CD14-positive monocyte (primary cell): ENCODE results near the gene METTL17. TPM values are rescaled to one million over a fixed set of nuclear protein-coding genes. Genes with fewer than 3 reads are reported as not detected.

Experiments used
- DNase-seq, 3 donors: peaks; one replicate each; pipeline ENCODE4 v3.0.0-alpha.2; 2011 to 2022
- H2AFZ ChIP-seq: 2 replicates; pipeline ENCODE4 v1.6.0; 2012; ENCODE audit warnings: mild to moderate bottlenecking, low read depth, low read length, inconsistent platforms; ENCODE audit not compliant: insufficient read depth, poor library complexity, severe bottlenecking
- H3K27ac ChIP-seq, 2 donors: 1 replicate in 1 of 2; 2 replicates in 1 of 2; pipeline ENCODE4 v1.5.1; 2012 to 2013; ENCODE audit warnings: low read length in 2 of 2, control low read depth in 1 of 2, inconsistent platforms in 1 of 2, low read depth in 1 of 2, mild to moderate bottlenecking in 1 of 2
- H3K27me3 ChIP-seq, 2 donors: one replicate each; pipeline versions ENCODE4 v1.6.0 to v1.6.1; 2011 to 2013; ENCODE audit warnings: low read length in 2 of 2; ENCODE audit not compliant: control insufficient read depth in 2 of 2, insufficient read depth in 2 of 2
- H3K36me3 ChIP-seq, 2 donors: replicated peaks in 1 of 2; 1 replicate in 1 of 2; 2 replicates in 1 of 2; pipeline versions ENCODE4 v1.5.1 to v1.6.1; 2012 to 2013; ENCODE audit warnings: low read length in 2 of 2, control low read depth in 1 of 2, inconsistent platforms in 1 of 2, mild to moderate bottlenecking in 1 of 2; ENCODE audit not compliant: insufficient read depth in 2 of 2, control insufficient read depth in 1 of 2
- H3K4me1 ChIP-seq, 2 donors: 1 replicate in 1 of 2; 2 replicates in 1 of 2; pipeline versions ENCODE4 v1.5.1 to v1.6.1; 2012 to 2013; ENCODE audit warnings: low read length in 2 of 2, control low read depth in 1 of 2, inconsistent platforms in 1 of 2, mild to moderate bottlenecking in 1 of 2, moderate library complexity in 1 of 2; ENCODE audit not compliant: insufficient read depth in 2 of 2, control insufficient read depth in 1 of 2
- H3K4me2 ChIP-seq: replicated peaks from 2 replicates; pipeline ENCODE3; 2012; ENCODE audit warnings: low read length, moderate library complexity, mild to moderate bottlenecking; ENCODE audit not compliant: poor library complexity, severe bottlenecking; ENCODE audit errors: extremely low read depth
- H3K4me3 ChIP-seq, 3 experiments: fragments of 200-600 bp in 1 of 3; sonication (generic) in 1 of 3; replicated peaks in 1 of 3; 1 replicate in 2 of 3; 2 replicates in 1 of 3; pipeline ENCODE4 v1.5.1; 2011 to 2013; ENCODE audit warnings: low read length in 3 of 3, mild to moderate bottlenecking in 3 of 3, control low read depth in 2 of 3, low read depth in 2 of 3, inconsistent platforms in 1 of 3, moderate library complexity in 1 of 3
- H3K79me2 ChIP-seq: 2 replicates; pipeline ENCODE4 v1.6.0; 2012; ENCODE audit warnings: mild to moderate bottlenecking, control low read depth, inconsistent platforms, low read length, moderate library complexity; ENCODE audit not compliant: insufficient read depth
- H3K9ac ChIP-seq: 2 replicates; pipeline ENCODE4 v1.6.0; 2017; ENCODE audit warnings: low read length, mild to moderate bottlenecking; ENCODE audit not compliant: insufficient read depth, poor library complexity, severe bottlenecking
- H3K9me3 ChIP-seq, 2 donors: replicated peaks in 1 of 2; 1 replicate in 1 of 2; 2 replicates in 1 of 2; pipeline versions ENCODE4 v1.5.1 to v1.6.1; 2012 to 2013; ENCODE audit warnings: low read length in 2 of 2, control low read depth in 1 of 2; ENCODE audit not compliant: control insufficient read depth in 1 of 2, insufficient read depth in 1 of 2
- H4K20me1 ChIP-seq: 2 replicates; pipeline ENCODE4 v1.6.0; 2012; ENCODE audit warnings: mild to moderate bottlenecking, low read length, control low read depth, moderate library complexity; ENCODE audit not compliant: insufficient read depth
- H3K27ac Mint-ChIP-seq, 7 donors: one replicate each; pipeline ENCODE4 v1.8.0; 2020; ENCODE audit warnings: mild to moderate bottlenecking in 7 of 7, mixed read lengths in 7 of 7, moderate library complexity in 6 of 7, inconsistent platforms in 2 of 7
- H3K27me3 Mint-ChIP-seq, 3 donors: one replicate each; pipeline ENCODE4 v1.8.0; 2021 to 2022; ENCODE audit warnings: low read depth in 3 of 3, mild to moderate bottlenecking in 3 of 3, mixed read lengths in 3 of 3, moderate library complexity in 3 of 3, inconsistent platforms in 1 of 3
- H3K36me3 Mint-ChIP-seq, 2 donors: one replicate each; pipeline ENCODE4 v1.8.0; 2020; ENCODE audit warnings: mixed read lengths in 2 of 2, inconsistent platforms in 1 of 2, mild to moderate bottlenecking in 1 of 2
- H3K4me1 Mint-ChIP-seq: one replicate; pipeline ENCODE4 v1.8.0; 2020; ENCODE audit warnings: mild to moderate bottlenecking, mixed read lengths
- H3K4me3 Mint-ChIP-seq, 2 donors: one replicate each; pipeline ENCODE4 v1.8.0; 2020; ENCODE audit warnings: mild to moderate bottlenecking in 2 of 2, mixed read lengths in 2 of 2, moderate library complexity in 1 of 2
- H3K9me3 Mint-ChIP-seq, 7 donors: one replicate each; pipeline ENCODE4 v1.8.0; 2020 to 2022; ENCODE audit warnings: mixed read lengths in 7 of 7, mild to moderate bottlenecking in 6 of 7, moderate library complexity in 6 of 7, inconsistent platforms in 2 of 7
- WGBS: methylation state at CpG from one replicate; pipeline ENCODE4 v1.1.5; 2013; ENCODE audit warnings: missing lambda C conversion rate; ENCODE audit not compliant: insufficient coverage; 5-methylcytosine and 5-hydroxymethylcytosine counted together
- intact Hi-C, 2 donors: fragments of 100-400 bp; cut with micrococcal nuclease; formaldehyde crosslinking; loops; one replicate each; pipeline versions ENCODE4 v1.15.0 to v1.15.1; 2023
- polyA plus RNA-seq, 3 donors: library from polyadenylated mRNA; depleted of rRNA in 1 of 3; unstranded in 2 of 3; stranded (reverse) in 1 of 3; fragments of 300-500 nt in 2 of 3; fragments of >200 nt in 1 of 3; fragmentation: Illumina TruSeq in 2 of 3; gene quantifications; 1 replicate in 2 of 3; 2 replicates in 1 of 3; pipeline ENCODE4 v1.2.3, GENCODE V29; 2012 to 2021
- small RNA-seq: library from RNA; depleted of rRNA; stranded (forward); fragments of <200 nt; gene quantifications from one replicate; pipeline ENCODE3, GENCODE V24; 2012; ENCODE audit warnings: low read depth; ENCODE audit not compliant: insufficient read length
- TF ChIP-seq, protein P1 (sequence below): fragments of 200-600 bp; IDR thresholded peaks from one replicate; pipeline ENCODE4 v1.8.0; 2022; ENCODE audit warnings: antibody characterized with exemption, mild to moderate bottlenecking

The METTL17 gene
- polyA plus RNA-seq, 3 donors, result 20.1 to 137 (median 21.1) TPM

DNA sequence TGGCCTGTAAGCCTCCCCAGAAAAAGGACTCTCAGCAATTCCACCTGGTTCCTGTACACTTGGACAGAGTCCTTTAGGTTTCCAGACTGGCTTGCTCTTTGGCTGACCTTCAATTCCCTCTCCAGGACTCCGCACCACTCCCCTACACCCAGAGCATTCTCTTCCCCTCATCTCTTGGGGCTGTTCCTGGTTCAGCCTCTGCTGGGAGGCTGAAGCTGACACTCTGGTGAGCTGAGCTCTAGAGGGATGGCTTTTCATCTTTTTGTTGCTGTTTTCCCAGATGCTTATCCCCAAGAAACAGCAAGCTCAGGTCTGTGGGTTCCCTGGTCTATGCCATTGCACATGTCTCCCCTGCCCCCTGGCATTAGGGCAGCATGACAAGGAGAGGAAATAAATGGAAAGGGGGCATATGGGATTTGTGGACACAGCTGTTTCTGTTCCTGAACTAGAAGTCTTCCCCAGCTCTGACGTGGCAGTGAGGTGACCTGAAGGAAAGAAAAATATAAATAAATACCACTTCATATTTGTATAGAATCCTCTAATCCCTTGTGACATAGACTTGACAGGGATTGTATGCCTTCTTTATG, 53.7 kb downstream of the METTL17 start:
- intact Hi-C loops, result no loop called here
- H3K36me3 Mint-ChIP-seq, result no peaks in the 10 kb centered on the region
- H3K9me3 ChIP-seq, result no peaks in the 10 kb centered on the region
- peaks cover 2 to 42% of the 10 kb centered on the region in 2 donors for H3K27me3 ChIP-seq
- no peak overlapping the region for H2AFZ ChIP-seq
- H3K27ac ChIP-seq, result no peak overlapping the region
- no peak for DNase-seq
- no peaks in the 10 kb centered on the region for H3K4me1 ChIP-seq
- peak overlapping the region in 1 of 7 donors; percentile 21 for H3K27ac Mint-ChIP-seq
- TF ChIP-seq, protein P1, sequence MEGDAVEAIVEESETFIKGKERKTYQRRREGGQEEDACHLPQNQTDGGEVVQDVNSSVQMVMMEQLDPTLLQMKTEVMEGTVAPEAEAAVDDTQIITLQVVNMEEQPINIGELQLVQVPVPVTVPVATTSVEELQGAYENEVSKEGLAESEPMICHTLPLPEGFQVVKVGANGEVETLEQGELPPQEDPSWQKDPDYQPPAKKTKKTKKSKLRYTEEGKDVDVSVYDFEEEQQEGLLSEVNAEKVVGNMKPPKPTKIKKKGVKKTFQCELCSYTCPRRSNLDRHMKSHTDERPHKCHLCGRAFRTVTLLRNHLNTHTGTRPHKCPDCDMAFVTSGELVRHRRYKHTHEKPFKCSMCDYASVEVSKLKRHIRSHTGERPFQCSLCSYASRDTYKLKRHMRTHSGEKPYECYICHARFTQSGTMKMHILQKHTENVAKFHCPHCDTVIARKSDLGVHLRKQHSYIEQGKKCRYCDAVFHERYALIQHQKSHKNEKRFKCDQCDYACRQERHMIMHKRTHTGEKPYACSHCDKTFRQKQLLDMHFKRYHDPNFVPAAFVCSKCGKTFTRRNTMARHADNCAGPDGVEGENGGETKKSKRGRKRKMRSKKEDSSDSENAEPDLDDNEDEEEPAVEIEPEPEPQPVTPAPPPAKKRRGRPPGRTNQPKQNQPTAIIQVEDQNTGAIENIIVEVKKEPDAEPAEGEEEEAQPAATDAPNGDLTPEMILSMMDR, result no peak
- no peak overlapping the region for H3K4me2 ChIP-seq
- H3K36me3 ChIP-seq, result no peaks in the 10 kb centered on the region
- H3K79me2 ChIP-seq, result no peaks in the 10 kb centered on the region
- H3K4me1 Mint-ChIP-seq, result peaks cover 7% of the 10 kb centered on the region
- H3K9me3 Mint-ChIP-seq, result no peaks in the 10 kb centered on the region
- peaks cover 4 to 13% (median 11%) of the 10 kb centered on the region in 3 donors for H3K27me3 Mint-ChIP-seq
- no CpG with 5 or more reads among the region's 2 CpGs for WGBS
- no peaks in the 10 kb centered on the region for H4K20me1 ChIP-seq
- no peak overlapping the region for H3K4me3 ChIP-seq
- H3K4me3 Mint-ChIP-seq, result no peak overlapping the region
- H3K9ac ChIP-seq, result no peak overlapping the region

GRCh38 chr14:21043974-21044618, 54.3 kb downstream of the METTL17 start:
- 0% methylated on average over 1 of the region's 6 CpGs for WGBS
- intact Hi-C loops, result no loop called here

More at GRCh38 chr14:21043974-21044618, 54.3 kb downstream of the METTL17 start:
- Histone ChIP-seq H2AFZ (no peak overlapping the region), H3K9me3 (no peaks in the 10 kb centered on the region), H3K27ac (no peak overlapping the region), H3K9ac (no peak overlapping the region), H3K79me2 (no peaks in the 10 kb centered on the region), H3K4me2 (no peak overlapping the region), H3K36me3 (no peaks in the 10 kb centered on the region), H4K20me1 (no peaks in the 10 kb centered on the region), H3K4me1 (no peaks in the 10 kb centered on the region), H3K4me3 (no peak overlapping the region), H3K27me3 (peaks cover 2 to 48% of the 10 kb centered on the region in 2 donors)
- Mint-ChIP-seq H3K4me1 (peaks cover 7% of the 10 kb centered on the region), H3K27me3 (peaks cover 4 to 13% (median 13%) of the 10 kb centered on the region in 3 donors), H3K4me3 (no peak overlapping the region), H3K9me3 (no peaks in the 10 kb centered on the region), H3K36me3 (no peaks in the 10 kb centered on the region), H3K27ac (no peak overlapping the region)
- DNase-seq, result no peak
- TF ChIP-seq, protein P1, result no peak

Small RNAs within 50 kb of the gene (small RNA-seq; reads per million reads assigned to genes)
- gene RN7SL189P, result not detected

Other genes starting within 250 kb of the METTL17 start
- gene EDDM3A, start 244.1 kb upstream of the METTL17 start, polyA plus RNA-seq, result not detected
- not detected for gene EDDM3B, start 221.6 kb upstream of the METTL17 start, polyA plus RNA-seq
- 100 to 1,000 TPM; 150 to 353 (median 316) TPM for gene RNASE6, start 208.7 kb upstream of the METTL17 start, polyA plus RNA-seq
- 100 to 1,000 TPM in 1 of 3 donors, 10 to 100 TPM in 1, 1 to 10 TPM in 1; 2.1 to 191 (median 11.3) TPM for gene RNASE1, start 187.1 kb upstream of the METTL17 start, polyA plus RNA-seq
- gene RNASE3, start 98.6 kb upstream of the METTL17 start, polyA plus RNA-seq, result 10 to 100 TPM in 1 of 3 donors, 1 to 10 TPM in 2; 5.1 to 13.8 (median 8.4) TPM
- 100 to 1,000 TPM; 100 to 483 (median 307) TPM for gene RNASE2, start 34.5 kb upstream of the METTL17 start, polyA plus RNA-seq
- not detected for gene SLC39A2, start 9.3 kb downstream of the METTL17 start, polyA plus RNA-seq
- gene NDRG2, start 35.1 kb downstream of the METTL17 start, polyA plus RNA-seq, result 10 to 100 TPM in 2 of 3 donors, 1 to 10 TPM in 1; 6.8 to 11.7 (median 11.1) TPM
- gene TPPP2, start 40.2 kb downstream of the METTL17 start, polyA plus RNA-seq, result not detected
- gene RNASE13, start 44.8 kb downstream of the METTL17 start, polyA plus RNA-seq, result under 1 TPM in 1 of 3 donors, not detected in 2; 0.39 TPM
- gene RNASE7, start 52.4 kb downstream of the METTL17 start, polyA plus RNA-seq, result not detected
- gene RNASE8, start 67.8 kb downstream of the METTL17 start, polyA plus RNA-seq, result not detected
- gene ARHGEF40, start 80.3 kb downstream of the METTL17 start, polyA plus RNA-seq, result 100 to 1,000 TPM in 1 of 3 donors, 10 to 100 TPM in 2; 12.1 to 114 (median 15.3) TPM
- 1 to 10 TPM in 1 of 3 donors, under 1 TPM in 2; 0.49 to 7.2 (median 0.68) TPM for gene ZNF219, start 108.7 kb downstream of the METTL17 start, polyA plus RNA-seq
- under 1 TPM in 1 of 3 donors, not detected in 2; 0.05 TPM for gene TMEM253, start 111.1 kb downstream of the METTL17 start, polyA plus RNA-seq
- not detected for gene OR5AU1, start 166.1 kb downstream of the METTL17 start, polyA plus RNA-seq